H1 (cell line): ENCODE results near the gene DEXI. TPM values are rescaled to one million over a fixed set of nuclear protein-coding genes. Genes with fewer than 3 reads are reported as not detected.

Source experiments
- GABPA ChIP-seq: IDR thresholded peaks from 2 replicates; pipeline ENCODE4 v1.6.1; 2011; ENCODE audit warnings: mild to moderate bottlenecking, low read length, moderate library complexity, borderline replicate concordance; ENCODE audit not compliant: insufficient read depth
- HDAC6 ChIP-seq: IDR thresholded peaks from one replicate; pipeline ENCODE4 v1.7.1; 2012; ENCODE audit warnings: low read depth, mild to moderate bottlenecking, inconsistent platforms, low read length, moderate library complexity
- polyA plus RNA-seq, 7 experiments: library from polyadenylated mRNA; depleted of rRNA in 3 of 7; stranded (reverse) in 5 of 7; unstranded in 2 of 7; fragments of >200 nt in 5 of 7; fragments of 200-250 nt in 2 of 7; gene quantifications; 1 replicate in 5 of 7; 2 replicates in 1 of 7; 4 replicates in 1 of 7; pipeline versions ENCODE4 v1.2.1 to v1.2.3, GENCODE V29; 2011 to 2013; ENCODE audit warnings: missing spikeins in 2 of 7, mixed read lengths in 2 of 7
- total RNA-seq: library from RNA; stranded (reverse); fragmentation: NEBNext Ultra II Directional; extraction: Animal tissue kit (Norgen Biotek cat#: 25700); gene quantifications from 2 replicates; pipeline ENCODE4 v1.2.1, GENCODE V29; 2021

The DEXI gene
- total and polyA plus RNA-seq, 2 of the 8 experiments (the other 6 are each of a cell fraction or from before 2014, with no cell fraction given): 39.5 to 47.3 TPM

DNA sequence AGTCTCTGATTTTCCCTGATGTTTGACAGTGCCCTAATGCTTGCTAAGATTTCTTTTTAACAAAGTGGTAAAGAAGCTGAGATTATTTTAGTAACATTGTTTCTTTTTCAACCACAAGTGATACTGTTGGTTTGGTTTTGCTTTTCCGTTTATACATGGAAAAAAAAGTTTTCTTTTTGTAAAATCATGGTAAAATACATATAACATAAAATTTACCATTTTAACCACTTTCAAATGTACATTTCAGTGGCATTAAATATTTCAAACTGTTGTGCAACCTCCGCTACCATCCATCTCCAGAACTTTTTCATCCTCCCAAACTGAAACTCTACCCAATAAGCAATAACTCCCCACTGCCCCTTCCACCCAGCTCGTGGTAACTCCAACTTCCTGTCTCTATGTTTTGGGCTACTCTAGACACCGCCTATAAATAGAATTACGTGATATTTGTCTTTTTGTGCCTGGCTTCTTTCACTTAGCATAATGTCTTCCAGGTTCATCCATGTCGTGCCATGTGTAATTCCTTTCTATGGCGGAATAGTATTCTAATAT lies 60.7 kb downstream of the DEXI start (continued):
- TF ChIP-seq GABPA (no peak), HDAC6 (no peak)
- TF ChIP-seq, all 59 proteins: peak for 0
